Gastrocnemius medialis (tissue), 4 donors: Measurements from ENCODE around the gene RPL28.

Experiments used
- POLR2A ChIP-seq, 2 donors: fragments of 450-650 bp; IDR thresholded peaks; one replicate each; pipeline ENCODE4 v1.6.1; 2017; ENCODE audit warnings: antibody characterized with exemption in 2 of 2, mild to moderate bottlenecking in 2 of 2, moderate library complexity in 2 of 2
- TF ChIP-seq, protein P1 (sequence below), 5 experiments: fragments of 450-650 bp in 3 of 5; fragments of 200-600 bp in 2 of 5; sonication (generic) in 2 of 5; IDR thresholded peaks in 4 of 5; conservative IDR thresholded peaks in 1 of 5; 1 replicate in 4 of 5; 2 replicates in 1 of 5; pipeline ENCODE4 v1.5.1; 2016 to 2019; ENCODE audit warnings: antibody characterized with exemption in 5 of 5, mild to moderate bottlenecking in 3 of 5, moderate library complexity in 3 of 5

DNA sequence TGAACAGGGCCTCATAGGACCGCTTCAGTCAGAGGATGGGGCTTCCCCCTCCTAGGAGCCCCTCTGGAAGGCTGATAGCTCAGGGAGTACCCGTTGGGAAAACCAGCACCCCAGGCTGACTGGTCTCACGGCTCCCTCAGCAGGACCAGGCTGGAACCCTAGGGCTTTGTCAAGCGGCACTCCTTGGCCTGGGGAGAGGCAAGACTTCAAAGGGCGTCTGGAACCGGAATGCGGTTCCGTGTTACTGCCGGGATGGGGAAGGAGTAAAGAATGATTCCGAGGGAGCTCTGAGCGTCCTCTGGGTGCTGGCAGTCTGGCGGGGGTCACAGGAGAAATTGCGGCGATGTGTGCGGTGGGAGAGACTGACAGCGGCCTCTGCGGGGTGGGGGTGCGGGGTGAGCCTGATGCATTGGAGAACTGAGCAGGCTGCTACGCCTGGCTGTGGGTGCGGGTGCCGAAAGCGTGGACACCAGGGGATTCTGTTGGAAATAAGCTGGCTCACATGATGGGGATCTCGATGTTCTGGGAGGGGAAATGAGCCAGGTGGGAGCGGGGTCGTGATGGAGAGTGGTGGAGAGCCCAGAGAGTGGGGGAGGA lies 33.1 kb upstream of the RPL28 start:
- TF ChIP-seq, protein P1, sequence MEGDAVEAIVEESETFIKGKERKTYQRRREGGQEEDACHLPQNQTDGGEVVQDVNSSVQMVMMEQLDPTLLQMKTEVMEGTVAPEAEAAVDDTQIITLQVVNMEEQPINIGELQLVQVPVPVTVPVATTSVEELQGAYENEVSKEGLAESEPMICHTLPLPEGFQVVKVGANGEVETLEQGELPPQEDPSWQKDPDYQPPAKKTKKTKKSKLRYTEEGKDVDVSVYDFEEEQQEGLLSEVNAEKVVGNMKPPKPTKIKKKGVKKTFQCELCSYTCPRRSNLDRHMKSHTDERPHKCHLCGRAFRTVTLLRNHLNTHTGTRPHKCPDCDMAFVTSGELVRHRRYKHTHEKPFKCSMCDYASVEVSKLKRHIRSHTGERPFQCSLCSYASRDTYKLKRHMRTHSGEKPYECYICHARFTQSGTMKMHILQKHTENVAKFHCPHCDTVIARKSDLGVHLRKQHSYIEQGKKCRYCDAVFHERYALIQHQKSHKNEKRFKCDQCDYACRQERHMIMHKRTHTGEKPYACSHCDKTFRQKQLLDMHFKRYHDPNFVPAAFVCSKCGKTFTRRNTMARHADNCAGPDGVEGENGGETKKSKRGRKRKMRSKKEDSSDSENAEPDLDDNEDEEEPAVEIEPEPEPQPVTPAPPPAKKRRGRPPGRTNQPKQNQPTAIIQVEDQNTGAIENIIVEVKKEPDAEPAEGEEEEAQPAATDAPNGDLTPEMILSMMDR (IDR thresholded peaks at IDR 0.05 in 4 of 5, conservative IDR thresholded peaks at IDR 0.05 in 1 of 5), result no peak
- TF ChIP-seq POLR2A (IDR thresholded peaks at IDR 0.05), result no peak
